ENCODE data around the gene GLE1. TPM values are rescaled to one million over a fixed set of nuclear protein-coding genes. Genes with fewer than 3 reads are reported as not detected.

The GLE1 gene
- total RNA-seq (36.8 TPM), polyA plus RNA-seq (23.7 TPM)
- long read RNA-seq, donor 1, result 0 reads
- long read RNA-seq, donor 2, result 0 reads
- long read RNA-seq, donor 3, transcript GLE1-201 (16 exons, 3,321 nt), result major isoform, 5 of 21 reads
- long read RNA-seq, donor 3, partial matches to known transcripts, result 16 of 21 reads
- long read RNA-seq, donor 3, other reads (novel, unspliced or antisense), result 0 of 21 reads
- long read RNA-seq, donor 4, partial matches to known transcripts, result 0 of 4 reads
- long read RNA-seq, donor 4, other reads (novel, unspliced or antisense), result 0 of 4 reads
- long read RNA-seq, donor 5, transcript GLE1-201 (16 exons, 3,321 nt), result major isoform, 9 of 9 reads
- long read RNA-seq, donor 5, partial matches to known transcripts, result 0 of 9 reads
- long read RNA-seq, donor 5, other reads (novel, unspliced or antisense), result 0 of 9 reads
- long read RNA-seq, donor 6, transcript GLE1-201 (16 exons, 3,321 nt), result major isoform, 6 of 6 reads
- long read RNA-seq, donor 6, partial matches to known transcripts, result 0 of 6 reads
- long read RNA-seq, donor 6, other reads (novel, unspliced or antisense), result 0 of 6 reads
- long read RNA-seq, donor 7, partial matches to known transcripts, result 0 of 2 reads
- long read RNA-seq, donor 7, other reads (novel, unspliced or antisense), result 0 of 2 reads
- long read RNA-seq, donor 8, partial matches to known transcripts, result 0 of 1 reads
- long read RNA-seq, donor 8, other reads (novel, unspliced or antisense), result 0 of 1 reads
- long read RNA-seq, donor 9, transcript GLE1-201 (16 exons, 3,321 nt), result major isoform, 5 of 17 reads
- long read RNA-seq, donor 9, partial matches to known transcripts, result 12 of 17 reads
- long read RNA-seq, donor 9, other reads (novel, unspliced or antisense), result 0 of 17 reads
- long read RNA-seq, donor 10, partial matches to known transcripts, result 6 of 11 reads
- long read RNA-seq, donor 10, other reads (novel, unspliced or antisense), result 0 of 11 reads

GRCh38 chr9:128504485-128505413, at the start of gene GLE1:
Gene GLE1 (plus strand): TSS chr9:128504719. CDS start chr9:128504806, 87 bp downstream.
- Histone ChIP-seq H3K9me3 (ENCODE audit: control insufficient read depth in 2 of 2, insufficient read depth in 1 of 2, low read length in 1 of 2) (no peaks in the 10 kb centered on the region), H3K36me3 (ENCODE audit: control insufficient read depth in 2 of 2, insufficient read depth in 2 of 2, low read length in 1 of 2) (peaks cover 26 to 35% of the 10 kb centered on the region in 2 donors), H3K27me3 (ENCODE audit: control insufficient read depth in 2 of 2, insufficient read depth in 1 of 2, low read length in 1 of 2) (no peaks in the 10 kb centered on the region), H3K27ac (ENCODE audit: low read depth in 1 of 2, low read length in 1 of 2) (peak within 1 kb of the TSS; percentile 85), H3K4me3 (ENCODE audit: low read length in 2 of 2) (peak within 1 kb of the TSS; percentile 66 to 98), H3K4me1 (ENCODE audit: control insufficient read depth in 2 of 2, insufficient read depth in 2 of 2, low read length in 2 of 2) (peaks cover 11 to 12% of the 10 kb centered on the region in 2 donors)
- DNase-seq (ENCODE audit: low read depth in 6 of 9, low spot score in 9 of 9), result peak; percentile 70 to 97 (median 94)
- WGBS, result under 1% methylated on average over 64 of the region's 64 CpGs

GRCh38 chr9:128454991-128455390, 49.5 kb upstream of the GLE1 start:
- 96% methylated on average over 14 of the region's 14 CpGs for WGBS
- DNase-seq (ENCODE audit: low read depth in 6 of 9, low spot score in 9 of 9), result no peak
- Histone ChIP-seq H3K4me3 (ENCODE audit: low read length in 2 of 2) (no peak overlapping the region), H3K9me3 (ENCODE audit: control insufficient read depth in 2 of 2, insufficient read depth in 1 of 2, low read length in 1 of 2) (peaks cover 0 to 4% of the 10 kb centered on the region in 2 donors), H3K27me3 (ENCODE audit: control insufficient read depth in 2 of 2, insufficient read depth in 1 of 2, low read length in 1 of 2) (peaks cover 0 to 8% of the 10 kb centered on the region in 2 donors), H3K27ac (ENCODE audit: low read depth in 1 of 2, low read length in 1 of 2) (no peak overlapping the region), H3K36me3 (ENCODE audit: control insufficient read depth in 2 of 2, insufficient read depth in 2 of 2, low read length in 1 of 2) (peaks cover 6 to 12% of the 10 kb centered on the region in 2 donors), H3K4me1 (ENCODE audit: control insufficient read depth in 2 of 2, insufficient read depth in 2 of 2, low read length in 2 of 2) (peaks cover 10 to 14% of the 10 kb centered on the region in 2 donors)

- under 1% methylated on average over 82 of the region's 82 CpGs for WGBS
Measured at GRCh38 chr9:128455849-128456612, 48.5 kb upstream of the GLE1 start, which contains the start of gene ODF2. Gene ODF2 (plus strand): TSS chr9:128456006. CDS start chr9:128456092, 86 bp downstream.

GRCh38 chr9:128456613-128457061, 47.9 kb upstream of the GLE1 start:
- peak; percentile 8 to 72 (median 35) for DNase-seq (ENCODE audit: low read depth in 6 of 9, low spot score in 9 of 9)
- Histone ChIP-seq H3K9me3 (ENCODE audit: control insufficient read depth in 2 of 2, insufficient read depth in 1 of 2, low read length in 1 of 2) (peaks cover 0 to 4% of the 10 kb centered on the region in 2 donors), H3K4me1 (ENCODE audit: control insufficient read depth in 2 of 2, insufficient read depth in 2 of 2, low read length in 2 of 2) (peaks cover 10 to 14% of the 10 kb centered on the region in 2 donors), H3K4me3 (ENCODE audit: low read length in 2 of 2) (peak overlapping the region; percentile 73 to 90), H3K27ac (ENCODE audit: low read depth in 1 of 2, low read length in 1 of 2) (peak overlapping the region; percentile 87 to 92), H3K27me3 (ENCODE audit: control insufficient read depth in 2 of 2, insufficient read depth in 1 of 2, low read length in 1 of 2) (peaks cover 0 to 3% of the 10 kb centered on the region in 2 donors), H3K36me3 (ENCODE audit: control insufficient read depth in 2 of 2, insufficient read depth in 2 of 2, low read length in 1 of 2) (peaks cover 20 to 28% of the 10 kb centered on the region in 2 donors)
- under 1% methylated on average over 48 of the region's 48 CpGs for WGBS

More at GRCh38 chr9:128455849-128456612, 48.5 kb upstream of the GLE1 start, which contains the start of gene ODF2:
- H3K4me1 ChIP-seq (ENCODE audit: control insufficient read depth in 2 of 2, insufficient read depth in 2 of 2, low read length in 2 of 2), result peaks cover 10 to 14% of the 10 kb centered on the region in 2 donors
- H3K9me3 ChIP-seq (ENCODE audit: control insufficient read depth in 2 of 2, insufficient read depth in 1 of 2, low read length in 1 of 2), result peaks cover 0 to 4% of the 10 kb centered on the region in 2 donors
- H3K36me3 ChIP-seq (ENCODE audit: control insufficient read depth in 2 of 2, insufficient read depth in 2 of 2, low read length in 1 of 2), result peaks cover 16 to 22% of the 10 kb centered on the region in 2 donors
- peaks cover 0 to 6% of the 10 kb centered on the region in 2 donors for H3K27me3 ChIP-seq (ENCODE audit: control insufficient read depth in 2 of 2, insufficient read depth in 1 of 2, low read length in 1 of 2)
- peak within 1 kb of the TSS; percentile 73 to 90 for H3K4me3 ChIP-seq (ENCODE audit: low read length in 2 of 2)
- H3K27ac ChIP-seq (ENCODE audit: low read depth in 1 of 2, low read length in 1 of 2), result peak within 1 kb of the TSS; percentile 87 to 92
- DNase-seq (ENCODE audit: low read depth in 6 of 9, low spot score in 9 of 9), result peak; percentile 90 to 98 (median 97)

- WGBS, result 57% methylated on average over 14 of the region's 14 CpGs
- H3K9me3 ChIP-seq (ENCODE audit: control insufficient read depth in 2 of 2, insufficient read depth in 1 of 2, low read length in 1 of 2), result peaks cover 0 to 4% of the 10 kb centered on the region in 2 donors
- peaks cover 10 to 14% of the 10 kb centered on the region in 2 donors for H3K4me1 ChIP-seq (ENCODE audit: control insufficient read depth in 2 of 2, insufficient read depth in 2 of 2, low read length in 2 of 2)
- H3K36me3 ChIP-seq (ENCODE audit: control insufficient read depth in 2 of 2, insufficient read depth in 2 of 2, low read length in 1 of 2), result peaks cover 23 to 33% of the 10 kb centered on the region in 2 donors
- H3K27ac ChIP-seq (ENCODE audit: low read depth in 1 of 2, low read length in 1 of 2), result no peak overlapping the region
- DNase-seq (ENCODE audit: low read depth in 6 of 9, low spot score in 9 of 9), result no peak
- peak overlapping the region; percentile 73 to 90 for H3K4me3 ChIP-seq (ENCODE audit: low read length in 2 of 2)
- no peaks in the 10 kb centered on the region for H3K27me3 ChIP-seq (ENCODE audit: control insufficient read depth in 2 of 2, insufficient read depth in 1 of 2, low read length in 1 of 2)
Measured at GRCh38 chr9:128457207-128457606, 47.3 kb upstream of the GLE1 start.

GRCh38 chr9:128459011-128459410, 45.5 kb upstream of the GLE1 start:
- 98% methylated on average over 3 of the region's 3 CpGs for WGBS
- DNase-seq (ENCODE audit: low read depth in 6 of 9, low spot score in 9 of 9), result no peak
- Histone ChIP-seq H3K4me1 (ENCODE audit: control insufficient read depth in 2 of 2, insufficient read depth in 2 of 2, low read length in 2 of 2) (peaks cover 10 to 14% of the 10 kb centered on the region in 2 donors), H3K27ac (ENCODE audit: low read depth in 1 of 2, low read length in 1 of 2) (no peak overlapping the region), H3K9me3 (ENCODE audit: control insufficient read depth in 2 of 2, insufficient read depth in 1 of 2, low read length in 1 of 2) (peaks cover 0 to 4% of the 10 kb centered on the region in 2 donors), H3K4me3 (ENCODE audit: low read length in 2 of 2) (no peak overlapping the region), H3K27me3 (ENCODE audit: control insufficient read depth in 2 of 2, insufficient read depth in 1 of 2, low read length in 1 of 2) (no peaks in the 10 kb centered on the region), H3K36me3 (ENCODE audit: control insufficient read depth in 2 of 2, insufficient read depth in 2 of 2, low read length in 1 of 2) (peaks cover 35 to 43% of the 10 kb centered on the region in 2 donors)

- no peaks in the 10 kb centered on the region for H3K4me1 ChIP-seq (ENCODE audit: control insufficient read depth in 2 of 2, insufficient read depth in 2 of 2, low read length in 2 of 2)
- no peak overlapping the region for H3K4me3 ChIP-seq (ENCODE audit: low read length in 2 of 2)
- H3K27me3 ChIP-seq (ENCODE audit: control insufficient read depth in 2 of 2, insufficient read depth in 1 of 2, low read length in 1 of 2), result no peaks in the 10 kb centered on the region
- WGBS, result 98% methylated on average over 7 of the region's 7 CpGs
- no peak for DNase-seq (ENCODE audit: low read depth in 6 of 9, low spot score in 9 of 9)
- H3K9me3 ChIP-seq (ENCODE audit: control insufficient read depth in 2 of 2, insufficient read depth in 1 of 2, low read length in 1 of 2), result no peaks in the 10 kb centered on the region
- peaks cover 50 to 53% of the 10 kb centered on the region in 2 donors for H3K36me3 ChIP-seq (ENCODE audit: control insufficient read depth in 2 of 2, insufficient read depth in 2 of 2, low read length in 1 of 2)
- H3K27ac ChIP-seq (ENCODE audit: low read depth in 1 of 2, low read length in 1 of 2), result no peak overlapping the region
Measured at GRCh38 chr9:128469070-128469469, 35.4 kb upstream of the GLE1 start.

Measured in thymus (tissue), 14 donors.